ENCODE data around the gene NOVA2. TPM values are rescaled to one million over a fixed set of nuclear protein-coding genes. Genes with fewer than 3 reads are reported as not detected.

The NOVA2 gene
- total RNA-seq, 1 experiment from 2014 or later, result not detected

DNA sequence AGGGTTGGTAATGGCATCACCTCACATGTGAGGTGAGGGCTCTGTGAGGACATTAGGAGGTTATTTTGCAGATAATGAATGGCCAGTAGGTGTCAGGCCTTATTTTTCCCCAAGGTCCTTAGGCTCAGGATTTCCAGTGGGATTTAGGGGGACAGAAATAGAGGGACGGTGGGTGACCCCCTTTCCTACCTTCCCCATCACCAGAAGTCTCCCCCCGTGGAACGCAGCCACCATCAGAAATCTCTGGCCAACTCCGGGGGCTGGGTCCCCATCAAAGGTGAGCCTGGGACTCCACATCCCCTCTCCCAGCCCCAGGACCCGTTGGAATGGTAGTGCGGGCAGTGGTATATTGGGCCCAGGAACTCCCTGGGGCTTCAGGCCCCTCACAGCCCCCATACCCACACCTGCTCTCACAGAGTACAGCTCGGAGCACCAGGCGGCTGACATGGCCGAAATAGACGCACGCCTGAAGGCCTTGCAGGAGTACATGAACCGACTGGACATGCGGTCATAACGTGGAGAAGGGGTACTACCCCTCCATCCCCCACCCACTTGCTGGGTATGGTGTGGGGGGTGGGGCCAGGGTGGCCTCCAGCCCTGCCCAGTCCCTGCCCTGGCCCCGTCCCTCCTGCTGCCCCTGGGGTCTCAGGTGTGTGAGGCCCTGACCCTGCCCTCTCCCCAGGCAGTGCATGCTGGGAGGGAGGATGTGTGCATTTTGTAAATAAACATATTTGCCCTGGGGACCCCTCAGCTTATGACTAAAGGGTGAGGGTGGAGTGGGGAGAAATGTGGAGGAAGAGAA lies 44.4 kb upstream of the NOVA2 start:
- BruUV-seq (replicated peaks), result no TSS peak
- ChIA-PET CTCF (no interaction called here), POLR2A (ENCODE audit: unreplicated experiment) (no interaction called here)
- H3F3A ChIP-seq (ENCODE audit: low read length, unreplicated experiment), result no peaks in the 10 kb centered on the region
- H3K9ac ChIP-seq (ENCODE audit: low read length), result no peak overlapping the region
- H3K4me2 ChIP-seq (ENCODE audit: low read length), result no peak overlapping the region
- H3K4me3 ChIP-seq (ENCODE audit: low read length), result no peak overlapping the region
- no peak for DNase-seq
- H3K9me2 ChIP-seq (replicated peaks; ENCODE audit: low read length), result no peaks in the 10 kb centered on the region
- H2AFZ ChIP-seq (ENCODE audit: low read length), result no peak overlapping the region
- intact Hi-C loops (cut with micrococcal nuclease), result no loop called here
- H3K36me3 ChIP-seq (ENCODE audit: low read depth, low read length), result no peaks in the 10 kb centered on the region
- ATAC-seq, result no peak
- H3K79me2 ChIP-seq (ENCODE audit: low read length), result no peaks in the 10 kb centered on the region
- no peaks in the 10 kb centered on the region for H4K20me1 ChIP-seq (ENCODE audit: low read length)
- H3K9me3 ChIP-seq (ENCODE audit: low read length), result no peaks in the 10 kb centered on the region
- no peak overlapping the region for H3K27ac ChIP-seq (ENCODE audit: low read length)
- H3K27me3 ChIP-seq (ENCODE audit: low read length), result no peaks in the 10 kb centered on the region
- TF ChIP-seq, protein P1, sequence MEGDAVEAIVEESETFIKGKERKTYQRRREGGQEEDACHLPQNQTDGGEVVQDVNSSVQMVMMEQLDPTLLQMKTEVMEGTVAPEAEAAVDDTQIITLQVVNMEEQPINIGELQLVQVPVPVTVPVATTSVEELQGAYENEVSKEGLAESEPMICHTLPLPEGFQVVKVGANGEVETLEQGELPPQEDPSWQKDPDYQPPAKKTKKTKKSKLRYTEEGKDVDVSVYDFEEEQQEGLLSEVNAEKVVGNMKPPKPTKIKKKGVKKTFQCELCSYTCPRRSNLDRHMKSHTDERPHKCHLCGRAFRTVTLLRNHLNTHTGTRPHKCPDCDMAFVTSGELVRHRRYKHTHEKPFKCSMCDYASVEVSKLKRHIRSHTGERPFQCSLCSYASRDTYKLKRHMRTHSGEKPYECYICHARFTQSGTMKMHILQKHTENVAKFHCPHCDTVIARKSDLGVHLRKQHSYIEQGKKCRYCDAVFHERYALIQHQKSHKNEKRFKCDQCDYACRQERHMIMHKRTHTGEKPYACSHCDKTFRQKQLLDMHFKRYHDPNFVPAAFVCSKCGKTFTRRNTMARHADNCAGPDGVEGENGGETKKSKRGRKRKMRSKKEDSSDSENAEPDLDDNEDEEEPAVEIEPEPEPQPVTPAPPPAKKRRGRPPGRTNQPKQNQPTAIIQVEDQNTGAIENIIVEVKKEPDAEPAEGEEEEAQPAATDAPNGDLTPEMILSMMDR (conservative IDR thresholded peaks at IDR 0.05; ENCODE audit: low read depth, low read length), result no peak
- TF ChIP-seq EZH2 (IDR thresholded peaks at IDR 0.05; ENCODE audit: low read length, unreplicated experiment) (no peak), EZH2phosphoT487 (IDR thresholded peaks at IDR 0.05; ENCODE audit: borderline replicate concordance, low read length) (no peak)
- H3K4me1 ChIP-seq (ENCODE audit: insufficient read depth, low read length), result no peaks in the 10 kb centered on the region

DNA sequence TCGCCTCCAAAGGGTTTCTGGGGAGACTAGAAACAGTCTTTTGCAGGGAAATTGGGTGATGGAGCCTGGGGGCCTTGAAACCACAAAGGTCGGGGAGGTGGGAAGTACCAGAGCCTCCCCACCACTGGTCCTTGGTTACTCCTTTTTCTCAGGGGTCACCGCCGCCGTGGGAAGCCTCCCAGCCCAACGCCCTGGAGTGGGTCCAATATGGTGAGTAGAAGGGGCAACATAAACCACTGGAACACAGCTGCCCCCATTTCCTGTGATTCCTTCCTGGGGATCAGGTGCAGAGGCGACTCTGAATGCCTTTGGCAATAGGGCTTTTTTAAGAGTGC lies 43.4 kb upstream of the NOVA2 start:
- H3K36me3 ChIP-seq (ENCODE audit: low read depth, low read length), result no peaks in the 10 kb centered on the region
- no peaks in the 10 kb centered on the region for H3K4me1 ChIP-seq (ENCODE audit: insufficient read depth, low read length)
- no peak overlapping the region for H3K4me3 ChIP-seq (ENCODE audit: low read length)
- CTCF ChIA-PET, result no interaction called here
- no peak overlapping the region for H2AFZ ChIP-seq (ENCODE audit: low read length)
- no peaks in the 10 kb centered on the region for H3K9me2 ChIP-seq (replicated peaks; ENCODE audit: low read length)
- no peaks in the 10 kb centered on the region for H3F3A ChIP-seq (ENCODE audit: low read length, unreplicated experiment)
- no peaks in the 10 kb centered on the region for H3K27me3 ChIP-seq (ENCODE audit: low read length)
- ATAC-seq, result no peak
- no peaks in the 10 kb centered on the region for H3K9me3 ChIP-seq (ENCODE audit: low read length)
- BruUV-seq (replicated peaks), result no TSS peak
- H4K20me1 ChIP-seq (ENCODE audit: low read length), result no peaks in the 10 kb centered on the region
- POLR2A ChIA-PET (ENCODE audit: unreplicated experiment), result no interaction called here
- H3K4me2 ChIP-seq (ENCODE audit: low read length), result no peak overlapping the region
- no peak overlapping the region for H3K9ac ChIP-seq (ENCODE audit: low read length)
- no peak overlapping the region for H3K27ac ChIP-seq (ENCODE audit: low read length)
- TF ChIP-seq EZH2 (IDR thresholded peaks at IDR 0.05; ENCODE audit: low read length, unreplicated experiment) (no peak), EZH2phosphoT487 (IDR thresholded peaks at IDR 0.05; ENCODE audit: borderline replicate concordance, low read length) (no peak)
- TF ChIP-seq, protein P1 (conservative IDR thresholded peaks at IDR 0.05; ENCODE audit: low read depth, low read length), result no peak
- intact Hi-C loops (cut with micrococcal nuclease), result no loop called here
- H3K79me2 ChIP-seq (ENCODE audit: low read length), result no peaks in the 10 kb centered on the region
- DNase-seq, result no peak

DNA sequence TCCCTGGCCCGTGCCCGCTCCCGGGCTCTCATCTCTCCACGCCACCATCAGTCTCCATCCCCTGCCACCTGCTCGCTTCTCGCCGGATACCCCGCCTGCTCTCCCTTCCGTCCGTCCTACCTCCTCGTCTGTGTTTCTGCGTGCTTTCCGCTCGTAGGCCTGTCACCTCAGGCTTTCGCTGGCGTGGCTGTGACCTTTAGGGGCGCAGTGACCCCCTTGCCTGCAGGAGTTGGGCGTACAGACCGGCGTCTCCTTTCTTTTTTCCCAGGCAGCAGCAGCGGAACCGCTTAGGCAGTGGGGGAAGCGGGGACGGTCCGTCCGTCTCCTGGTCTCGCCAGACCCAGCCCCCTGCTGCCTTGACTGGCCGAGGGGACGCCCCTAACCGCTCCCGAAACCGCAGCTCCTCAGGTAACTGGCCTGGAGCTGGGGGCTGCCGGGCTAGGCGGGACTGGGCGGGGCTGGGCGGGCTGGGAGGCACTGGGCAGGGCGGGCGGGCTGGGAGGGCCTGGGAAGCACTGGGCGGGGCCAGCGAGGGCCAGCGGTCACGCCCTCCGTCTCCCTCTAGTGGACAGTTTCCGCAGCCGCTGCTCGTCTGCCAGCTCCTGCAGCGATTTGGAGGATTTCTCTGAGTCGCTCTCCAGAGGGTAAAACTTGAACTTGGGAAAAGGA lies 42.9 kb upstream of the NOVA2 start:
- Histone ChIP-seq H4K20me1 (ENCODE audit: low read length) (no peaks in the 10 kb centered on the region), H3K4me3 (ENCODE audit: low read length) (peak overlapping the region; percentile 76), H3K27me3 (ENCODE audit: low read length) (no peaks in the 10 kb centered on the region), H3K27ac (ENCODE audit: low read length) (no peak overlapping the region), H3K4me1 (ENCODE audit: insufficient read depth, low read length) (no peaks in the 10 kb centered on the region), H2AFZ (ENCODE audit: low read length) (peak overlapping the region; percentile 96), H3K36me3 (ENCODE audit: low read depth, low read length) (no peaks in the 10 kb centered on the region), H3K9me2 (replicated peaks; ENCODE audit: low read length) (no peaks in the 10 kb centered on the region), H3K4me2 (ENCODE audit: low read length) (peak overlapping the region; percentile 98), H3F3A (ENCODE audit: low read length, unreplicated experiment) (no peaks in the 10 kb centered on the region), H3K79me2 (ENCODE audit: low read length) (no peaks in the 10 kb centered on the region), H3K9me3 (ENCODE audit: low read length) (no peaks in the 10 kb centered on the region), H3K9ac (ENCODE audit: low read length) (no peak overlapping the region)
- intact Hi-C loops (cut with micrococcal nuclease), result no loop called here
- TF ChIP-seq, protein P1 (conservative IDR thresholded peaks at IDR 0.05; ENCODE audit: low read depth, low read length), result peak; percentile 50
- TF ChIP-seq EZH2phosphoT487 (IDR thresholded peaks at IDR 0.05; ENCODE audit: borderline replicate concordance, low read length) (no peak), EZH2 (IDR thresholded peaks at IDR 0.05; ENCODE audit: low read length, unreplicated experiment) (no peak)
- ChIA-PET POLR2A (ENCODE audit: unreplicated experiment) (no interaction called here), CTCF (no interaction called here)
- BruUV-seq (replicated peaks), result no TSS peak
- DNase-seq (peak; percentile 76), ATAC-seq (peak; percentile 85)
